Kasumi-1 (cell line): ENCODE results near the gene PLEKHG4B.

Experiments used
- DNase-seq, 2 experiments: peaks; one replicate each; lab custom pipeline; 2025; lab: John Stamatoyannopoulos, UW

Gene PLEKHG4B

DNA sequence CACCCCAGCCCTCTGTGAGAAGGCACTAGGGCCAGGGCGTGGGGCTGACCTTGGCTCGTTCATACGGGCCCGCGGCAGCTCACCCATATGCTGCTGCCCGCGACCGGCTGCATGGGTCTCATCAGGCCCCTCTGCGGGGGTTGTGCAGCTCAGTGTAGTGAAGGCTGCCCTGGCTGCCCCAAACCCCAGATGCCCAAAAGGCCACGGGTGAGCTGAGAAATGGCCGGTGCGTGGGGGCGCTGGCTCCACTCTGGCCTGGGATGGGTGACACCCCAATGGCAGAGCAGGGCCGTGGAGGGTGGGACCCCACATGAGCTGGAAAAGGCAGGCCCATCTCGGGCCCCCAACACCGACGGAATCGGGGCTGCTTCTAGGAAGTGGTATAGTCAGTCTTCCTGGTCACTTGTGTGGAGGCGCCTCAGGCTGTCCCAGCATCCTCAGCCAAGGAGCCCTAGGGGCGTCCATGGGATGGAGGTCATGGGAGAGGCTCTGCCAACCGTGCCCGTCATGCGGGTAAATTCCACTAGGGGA lies 79.9 kb downstream of the PLEKHG4B start:
- DNase-seq: no peak

DNA sequence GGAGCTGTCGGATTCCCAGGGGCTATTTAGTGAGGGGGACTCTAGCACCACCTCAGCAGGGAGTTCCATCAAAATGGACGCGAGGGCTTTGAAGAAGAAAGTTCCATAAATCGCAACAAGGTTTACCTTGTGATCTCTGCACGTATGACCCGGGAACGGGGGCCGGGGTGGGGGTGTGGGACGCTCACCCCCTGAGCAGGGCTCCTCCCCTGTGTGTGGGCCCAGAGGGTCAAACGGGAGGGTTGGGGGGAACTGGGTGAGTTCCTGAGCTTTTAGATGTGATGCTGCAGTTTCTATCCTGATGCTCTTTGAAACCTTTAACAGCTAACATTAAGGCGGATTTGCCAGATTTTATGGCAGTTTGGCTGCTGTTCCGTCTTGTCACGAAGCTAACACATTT lies 80.5 kb downstream of the PLEKHG4B start:
- no peak for DNase-seq

DNA sequence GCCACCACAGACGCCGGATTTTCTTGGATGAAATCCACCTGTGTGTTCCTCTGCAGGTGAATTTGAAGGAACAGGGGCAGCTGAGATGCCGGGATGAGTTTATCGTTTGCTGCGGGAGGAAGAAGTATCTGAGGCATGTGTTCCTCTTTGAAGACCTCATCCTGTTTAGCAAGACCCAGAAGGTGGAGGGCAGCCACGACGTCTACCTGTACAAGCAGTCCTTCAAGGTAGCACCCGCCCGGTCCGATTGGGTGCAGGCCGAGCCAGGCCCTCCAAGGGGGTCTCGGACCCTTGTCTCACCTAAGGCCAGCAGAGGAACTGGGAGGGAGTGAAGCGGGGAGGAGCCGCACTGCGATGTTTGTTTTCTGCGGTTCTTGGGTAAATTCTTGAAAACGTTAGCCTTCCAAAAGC lies 80.9 kb downstream of the PLEKHG4B start:
- no peak for DNase-seq

GRCh38 chr5:173392-174290 lies 81.7 kb downstream of the PLEKHG4B start:
- no peak for DNase-seq

DNA sequence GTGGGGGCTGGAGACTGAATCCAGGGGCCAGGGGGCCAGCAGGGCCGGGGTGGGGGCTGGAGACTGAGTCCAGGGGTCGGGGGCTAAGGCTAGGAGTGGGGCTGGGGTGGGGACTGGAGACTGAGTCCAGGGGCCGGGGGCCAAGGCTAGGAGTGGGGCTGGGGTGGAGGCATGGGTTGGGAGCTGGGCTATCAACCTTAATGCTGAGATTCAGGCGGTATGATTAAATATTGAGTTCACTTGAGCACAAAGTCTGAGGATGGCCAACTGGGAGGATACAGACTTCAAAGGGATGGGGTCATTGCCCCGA lies 82.3 kb downstream of the PLEKHG4B start:
- DNase-seq: no peak

DNA sequence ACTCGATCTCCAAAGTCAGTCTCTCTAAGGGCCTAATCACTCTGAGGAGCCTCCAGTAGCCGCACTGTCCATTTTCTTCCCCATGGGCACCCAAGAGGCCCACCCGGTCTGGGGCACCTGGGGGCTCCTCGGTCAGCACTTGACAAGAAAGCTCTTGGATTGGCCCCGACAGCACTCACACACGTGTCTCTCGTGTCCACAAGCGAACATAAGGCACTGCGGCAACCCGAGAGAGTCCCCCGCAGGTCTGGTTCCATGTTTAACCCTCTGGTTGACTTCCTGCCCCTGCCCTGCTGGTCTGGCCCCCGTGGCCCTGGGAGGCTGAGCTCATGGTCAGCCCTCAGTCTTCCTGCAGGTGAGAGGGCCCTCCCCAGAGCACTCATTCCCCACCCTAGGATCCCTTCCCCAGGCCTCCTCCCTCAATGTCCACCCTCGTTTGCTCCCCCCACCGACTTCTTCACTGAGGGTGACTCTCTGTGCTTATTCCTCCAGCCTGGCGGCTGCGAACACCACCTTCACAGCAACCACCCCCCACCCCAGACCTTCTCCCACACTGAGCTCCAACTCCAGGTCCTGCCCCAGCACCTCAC lies 83.0 kb downstream of the PLEKHG4B start:
- no peak for DNase-seq

DNA sequence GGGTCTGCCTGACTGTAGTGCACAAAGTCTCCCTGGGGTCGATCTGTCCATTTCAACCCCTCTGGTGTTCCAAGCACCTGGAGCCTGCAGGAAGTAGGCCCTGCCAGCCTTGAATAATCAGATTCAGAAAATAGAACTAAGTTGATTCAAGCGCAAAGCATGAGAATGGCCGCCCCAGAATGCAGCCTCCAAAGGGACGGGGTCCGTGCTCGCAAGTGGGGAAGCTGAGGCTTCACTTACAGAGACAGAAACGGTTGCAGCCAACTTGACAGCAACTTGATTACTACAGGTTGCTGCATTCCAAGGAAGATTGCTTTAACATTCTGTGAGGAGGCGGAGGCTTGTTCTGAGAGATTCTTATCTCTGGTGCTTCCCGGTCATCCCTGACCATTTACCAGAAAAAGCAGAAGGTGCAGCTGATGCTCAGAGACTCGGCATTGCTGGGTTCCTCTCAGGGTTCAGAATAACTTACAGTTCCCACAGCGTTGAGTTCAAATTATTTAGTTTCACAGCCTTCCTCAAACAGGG lies 84.4 kb downstream of the PLEKHG4B start:
- no peak for DNase-seq

DNA sequence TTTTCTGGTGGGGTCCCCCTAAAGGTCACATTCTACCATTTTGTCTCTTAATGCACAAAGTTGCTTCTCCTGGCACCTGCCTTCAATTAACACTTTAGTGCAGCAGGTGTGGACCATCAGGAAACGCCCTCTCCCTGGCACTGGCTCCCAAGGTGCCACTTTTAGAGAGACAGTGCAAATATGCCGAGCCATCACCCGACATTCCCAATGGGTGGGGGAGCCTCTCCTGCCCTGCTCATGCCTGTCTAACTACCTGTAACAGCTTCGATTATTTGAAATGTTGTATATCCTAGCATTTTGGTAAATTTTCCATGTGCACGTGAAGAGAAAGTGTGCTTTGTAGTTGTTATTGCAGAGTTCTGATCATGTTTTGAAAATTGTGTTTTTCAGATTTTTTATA lies 86.1 kb downstream of the PLEKHG4B start:
- no peak for DNase-seq

DNA sequence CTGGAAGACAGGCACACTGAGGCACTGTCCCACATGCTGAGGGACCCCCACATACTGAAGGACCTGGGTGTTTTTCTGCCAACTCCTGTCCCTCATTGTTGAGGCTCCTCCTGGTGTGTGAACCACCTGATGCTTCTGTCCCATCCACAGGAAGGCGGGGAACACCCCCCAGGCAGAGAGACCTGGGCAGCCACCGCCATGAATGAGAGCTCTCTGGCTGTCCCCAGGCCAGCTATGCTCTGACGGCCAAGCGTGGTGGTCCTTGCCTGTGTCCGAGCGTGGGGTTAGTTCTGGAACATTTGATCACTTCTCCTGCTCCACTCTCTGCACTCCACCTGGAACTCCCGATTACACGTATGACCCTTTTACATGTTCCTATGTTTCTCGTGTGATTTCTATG lies 87.4 kb downstream of the PLEKHG4B start:
- no peak for DNase-seq

DNA sequence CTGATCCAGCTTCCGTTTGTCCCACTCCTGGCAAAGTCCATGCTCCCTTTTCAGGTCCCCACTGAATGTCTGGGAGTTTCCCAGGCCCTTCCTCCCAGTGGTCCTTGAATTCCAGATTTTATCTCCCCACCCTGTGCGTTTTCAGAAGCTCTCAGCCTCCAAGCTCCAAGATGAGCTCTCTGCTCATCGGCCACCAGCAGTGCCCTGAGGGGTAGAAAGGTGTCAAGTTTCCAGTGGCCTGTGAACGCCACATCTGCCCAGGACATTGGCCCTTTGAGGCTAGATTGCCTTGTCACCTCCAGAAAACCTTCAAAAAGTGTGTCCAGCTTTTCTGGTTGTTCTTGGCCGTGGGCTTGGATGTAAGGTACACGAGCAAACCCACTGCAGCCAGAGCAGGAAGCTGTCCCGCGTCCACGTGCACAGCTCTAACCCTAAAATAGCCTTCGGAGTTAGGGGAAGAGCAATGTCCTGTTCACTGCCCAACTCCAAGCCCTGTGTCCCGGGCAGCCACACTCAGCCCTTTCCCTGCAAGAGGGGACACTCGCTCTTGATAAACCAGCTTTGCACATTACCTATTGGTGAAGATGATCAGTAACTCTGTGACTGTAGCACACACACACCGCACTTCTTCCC lies 88.4 kb downstream of the PLEKHG4B start:
- DNase-seq: no peak

DNA sequence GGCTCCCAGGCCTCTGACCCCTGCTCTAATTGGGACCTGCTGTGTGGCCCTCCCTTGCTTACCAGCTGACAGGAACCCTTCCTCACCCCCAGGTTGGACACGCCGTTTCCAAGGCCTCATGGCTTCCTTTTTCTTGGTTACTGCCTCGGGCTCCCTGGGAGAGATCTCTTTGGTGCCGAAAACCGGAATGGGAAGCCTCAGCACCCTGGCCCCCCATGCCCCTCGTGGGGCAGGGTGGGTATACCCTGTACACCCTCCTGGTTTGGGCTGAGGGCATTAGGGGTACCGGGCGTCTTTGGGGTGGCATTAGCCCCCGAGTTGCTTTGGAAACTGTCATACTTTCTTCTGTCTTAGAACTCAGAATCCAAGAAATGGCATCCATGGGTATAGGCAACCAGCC lies 89.2 kb downstream of the PLEKHG4B start:
- no peak for DNase-seq

DNA sequence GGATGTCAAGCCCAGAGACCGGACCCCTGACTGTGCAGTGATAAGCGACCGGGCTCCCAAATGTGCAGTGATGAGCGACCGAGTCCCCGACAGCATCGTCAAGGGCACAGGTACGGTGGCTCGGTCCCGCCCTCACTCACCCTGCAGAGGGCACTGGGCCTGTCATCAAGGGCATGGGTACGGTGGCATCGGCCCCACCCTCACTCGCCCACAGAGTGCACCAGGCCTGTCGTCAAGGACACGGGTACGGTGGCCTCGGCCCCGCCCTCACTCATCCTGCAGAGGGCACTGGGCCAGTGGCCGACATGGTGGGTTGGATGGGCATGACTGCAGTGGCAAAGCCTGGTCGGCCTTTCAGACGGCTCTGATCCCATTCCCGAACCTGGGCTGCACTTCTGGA lies 89.6 kb downstream of the PLEKHG4B start:
- no peak for DNase-seq

DNA sequence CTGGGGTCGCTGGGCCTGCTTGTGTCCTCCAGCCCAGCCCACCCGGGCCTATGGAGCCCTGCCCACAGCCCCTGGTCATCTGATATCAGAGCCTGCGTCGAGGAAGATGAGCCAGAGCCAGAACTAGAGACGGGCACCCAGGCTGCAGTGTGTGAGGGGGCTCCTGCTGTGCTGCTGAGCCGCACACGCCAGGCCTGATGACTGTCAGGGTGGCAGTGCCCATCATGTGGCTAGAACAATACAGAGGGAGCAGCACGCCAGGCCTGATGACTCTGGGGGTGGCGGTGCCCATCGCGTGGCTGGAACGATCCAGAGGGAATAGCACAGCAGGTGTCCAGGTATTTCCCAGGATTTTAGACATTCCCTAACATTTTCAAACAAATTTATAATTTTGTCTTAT lies 90.2 kb downstream of the PLEKHG4B start:
- no peak for DNase-seq

DNA sequence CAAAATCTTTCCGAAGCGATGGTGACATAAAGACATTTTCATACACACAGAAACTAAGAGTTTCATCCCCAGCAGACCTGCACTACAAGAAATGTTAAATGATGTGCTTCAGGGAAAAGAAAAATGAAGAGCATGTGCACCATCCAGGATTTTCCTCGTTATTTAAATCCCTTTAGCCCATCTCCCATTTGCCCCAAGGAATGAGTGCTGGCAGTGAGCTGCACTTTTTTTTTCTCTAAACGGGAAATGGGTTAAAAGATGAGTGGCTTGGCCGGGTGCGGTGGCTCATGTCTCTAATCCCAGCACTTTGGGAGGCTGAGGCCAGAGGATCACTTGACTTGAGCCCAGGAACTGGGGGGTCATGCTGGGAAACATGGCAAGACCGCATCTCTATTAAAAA lies 92.5 kb downstream of the PLEKHG4B start:
- DNase-seq: no peak

GRCh38 chr5:185095-186070 lies 93.4 kb downstream of the PLEKHG4B start:
- DNase-seq: no peak

GRCh38 chr5:186091-187041 lies 94.4 kb downstream of the PLEKHG4B start:
- DNase-seq: no peak

DNA sequence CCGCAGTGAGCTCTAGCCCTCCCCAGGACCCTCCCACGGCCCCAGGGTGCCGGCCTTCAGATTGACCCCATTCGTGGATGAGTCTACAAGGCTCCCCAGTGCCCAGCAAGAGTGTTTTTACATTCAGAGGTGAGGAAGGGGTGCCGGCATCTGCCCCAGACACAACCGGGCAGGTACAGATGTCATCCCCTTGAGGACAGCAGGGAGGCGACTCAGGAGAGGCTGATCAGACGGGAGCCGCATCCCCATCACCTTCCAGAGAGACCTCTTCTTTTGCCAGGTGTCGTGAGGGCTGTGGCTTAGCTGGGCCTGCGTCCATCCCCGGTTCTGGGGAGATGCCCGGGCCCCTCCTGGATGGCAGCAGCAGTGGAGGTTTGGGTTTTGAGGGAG lies 95.1 kb downstream of the PLEKHG4B start:
- DNase-seq: no peak

DNA sequence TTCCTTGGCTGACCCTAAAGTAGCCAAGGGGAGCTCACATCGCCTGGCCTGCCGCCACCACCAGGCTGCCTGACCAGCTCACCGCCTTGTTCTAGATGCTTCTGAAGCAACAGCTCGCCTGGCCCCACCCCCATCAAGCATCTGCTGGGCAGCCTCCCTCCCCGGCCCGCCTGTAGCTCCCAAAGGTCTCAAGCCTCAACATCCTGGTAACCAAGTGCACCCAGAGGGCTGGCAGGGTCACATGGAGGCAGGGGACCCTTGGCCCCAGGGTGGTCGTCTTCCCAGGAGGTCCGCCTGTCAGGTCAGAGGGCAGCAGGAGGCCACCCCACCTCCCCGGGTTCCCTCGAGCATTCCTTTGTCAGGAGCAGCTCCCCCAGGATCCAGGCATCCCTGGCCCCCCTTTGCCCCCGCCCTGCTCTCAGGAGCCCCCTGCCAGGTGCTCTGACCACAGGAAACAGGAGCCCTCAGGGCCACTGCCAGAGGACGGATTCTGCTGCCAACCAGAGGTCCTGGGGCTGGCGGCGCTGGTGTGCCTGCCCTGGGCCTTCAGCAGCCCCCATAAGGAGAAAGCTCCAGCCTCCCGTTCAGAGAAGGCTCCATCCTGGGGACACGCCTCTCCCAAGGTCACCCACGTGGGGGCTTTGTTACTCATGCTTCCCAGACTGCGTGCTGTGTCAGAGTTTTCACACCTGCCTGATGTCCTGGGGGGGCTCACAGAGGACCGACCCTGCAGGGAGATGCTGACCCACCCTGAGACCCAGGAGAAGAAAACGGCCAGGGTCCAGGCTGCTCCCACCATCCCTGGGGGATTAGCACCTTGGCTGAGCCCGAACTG lies 95.9 kb downstream of the PLEKHG4B start:
- no peak for DNase-seq
